AG20443 (cell line): ENCODE data around the gene GPR143.
A peak's percentile ranks its signal among the peaks of the same experiment; 100 is the strongest.

Experiments
- DNase-seq: peaks from one replicate; pipeline ENCODE4 v3.0.0; 2012; ENCODE audit warnings: low spot score, mixed read lengths

Gene GPR143

DNA sequence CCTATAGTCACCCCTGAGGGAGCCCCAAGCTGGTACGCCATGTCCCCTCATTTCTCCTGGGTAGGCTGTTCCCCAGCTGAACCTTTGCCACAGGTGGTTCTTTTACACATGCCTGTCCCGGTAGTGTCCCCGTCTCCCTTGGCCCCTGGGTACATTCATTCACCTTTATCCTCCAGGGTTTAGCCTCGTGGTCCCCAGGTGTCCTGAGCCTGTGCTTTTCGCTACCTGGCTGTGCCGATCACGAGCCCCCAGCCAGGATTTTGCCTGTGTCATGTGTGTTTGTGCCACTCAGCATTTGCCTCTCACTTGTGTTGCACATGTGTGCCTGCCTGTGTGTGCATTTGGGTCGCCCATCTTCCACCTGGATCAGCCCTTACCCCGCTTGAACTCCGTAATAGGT lies 57.6 kb downstream of the GPR143 start:
- no peak for DNase-seq

GRCh38 chrX:9707306-9708033 lies 58.2 kb downstream of the GPR143 start:
- peak; percentile 14 for DNase-seq

GRCh38 chrX:9706421-9706820 lies 59.2 kb downstream of the GPR143 start:
- DNase-seq: no peak

GRCh38 chrX:9704876-9705465 lies 60.7 kb downstream of the GPR143 start:
- DNase-seq: no peak

DNA sequence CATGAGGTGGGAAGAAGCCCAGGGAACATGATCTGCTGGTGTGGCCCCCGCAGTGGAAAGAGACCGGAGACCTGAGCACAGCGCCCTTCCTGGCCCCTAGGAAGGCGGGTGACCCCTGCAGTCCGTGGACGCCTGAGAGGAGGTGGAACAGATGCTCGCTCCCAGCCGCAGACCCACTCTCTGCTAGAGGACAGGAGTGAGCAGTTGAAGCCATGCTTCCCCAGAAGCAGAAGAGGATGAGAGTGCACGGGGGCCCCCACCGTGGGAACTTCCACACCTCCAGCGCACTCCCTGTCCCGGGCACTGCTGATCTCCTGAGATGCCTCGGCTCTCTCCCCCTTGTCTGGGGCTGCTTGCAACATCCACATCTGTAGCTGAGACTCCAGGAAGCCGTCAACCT lies 62.2 kb downstream of the GPR143 start:
- no peak for DNase-seq

- DNase-seq: no peak
Measured at GRCh38 chrX:9701790-9702189, 63.9 kb downstream of the GPR143 start.

DNA sequence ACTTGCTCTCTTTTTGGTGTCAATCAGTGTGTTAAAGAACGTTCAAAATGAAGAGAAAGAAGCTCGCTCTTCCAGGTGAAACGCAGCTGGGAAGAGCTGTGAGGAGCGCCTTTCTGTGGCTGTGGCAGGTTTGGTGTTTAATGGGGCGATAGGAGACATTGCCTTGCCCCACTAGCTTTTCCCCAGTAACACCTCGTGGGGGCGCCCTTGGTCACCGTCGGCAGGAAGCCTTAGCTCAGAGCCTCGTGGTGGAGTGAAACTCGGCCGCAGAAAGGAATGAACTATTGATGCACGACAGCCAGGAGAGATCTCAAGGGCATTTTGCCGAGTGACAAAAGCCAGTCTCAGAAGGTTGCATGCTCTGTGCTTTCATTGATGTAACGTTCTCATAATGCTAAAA lies 65.1 kb downstream of the GPR143 start:
- no peak for DNase-seq

- DNase-seq: no peak
Measured at GRCh38 chrX:9698576-9698975, 67.1 kb downstream of the GPR143 start.

GRCh38 chrX:9693307-9694001 lies 72.2 kb downstream of the GPR143 start:
- DNase-seq: no peak

GRCh38 chrX:9690046-9690445 lies 75.6 kb downstream of the GPR143 start:
- no peak for DNase-seq

DNA sequence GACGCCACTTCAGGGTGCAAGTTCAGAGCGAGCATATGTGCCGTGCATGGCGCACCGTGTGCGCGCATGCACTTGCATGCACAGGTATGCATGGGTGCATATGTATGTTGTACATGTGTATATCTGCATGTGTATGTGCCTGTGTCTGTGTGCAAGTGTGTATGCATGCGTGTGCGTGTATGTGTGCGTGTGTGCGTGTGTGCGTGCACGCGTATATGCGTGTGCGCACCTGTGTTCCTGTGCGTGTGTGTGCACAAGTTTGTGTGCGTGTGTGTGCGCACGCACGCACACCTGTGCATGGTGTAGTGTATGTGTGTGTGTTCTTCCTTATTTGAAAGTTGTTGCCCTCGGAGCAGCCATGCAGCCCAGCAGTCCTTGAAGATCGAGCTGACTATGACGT lies 76.8 kb downstream of the GPR143 start:
- DNase-seq: no peak

DNA sequence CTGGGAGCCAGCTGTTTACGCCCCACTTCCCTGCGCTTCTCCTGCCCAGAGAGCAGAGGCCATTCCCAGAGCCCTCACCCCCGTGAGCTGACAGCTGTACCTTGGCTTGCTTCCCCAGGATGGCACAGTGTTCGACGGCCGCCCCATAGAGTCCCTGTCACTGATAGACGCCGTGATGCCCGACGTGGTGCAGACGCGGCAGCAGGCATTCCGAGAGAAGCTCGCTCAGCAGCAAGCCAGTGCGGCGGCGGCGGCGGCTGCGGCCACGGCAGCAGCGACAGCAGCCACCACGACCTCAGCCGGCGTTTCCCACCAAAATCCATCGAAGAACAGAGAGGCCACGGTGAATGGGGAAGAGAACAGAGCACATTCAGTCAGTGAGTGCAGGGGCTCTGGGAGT lies 77.7 kb downstream of the GPR143 start:
- DNase-seq: no peak

GRCh38 chrX:9683350-9683749 lies 82.3 kb downstream of the GPR143 start:
- no peak for DNase-seq

GRCh38 chrX:9682861-9683260 lies 82.8 kb downstream of the GPR143 start:
- DNase-seq: no peak

GRCh38 chrX:9682456-9682855 lies 83.2 kb downstream of the GPR143 start:
- no peak for DNase-seq

DNA sequence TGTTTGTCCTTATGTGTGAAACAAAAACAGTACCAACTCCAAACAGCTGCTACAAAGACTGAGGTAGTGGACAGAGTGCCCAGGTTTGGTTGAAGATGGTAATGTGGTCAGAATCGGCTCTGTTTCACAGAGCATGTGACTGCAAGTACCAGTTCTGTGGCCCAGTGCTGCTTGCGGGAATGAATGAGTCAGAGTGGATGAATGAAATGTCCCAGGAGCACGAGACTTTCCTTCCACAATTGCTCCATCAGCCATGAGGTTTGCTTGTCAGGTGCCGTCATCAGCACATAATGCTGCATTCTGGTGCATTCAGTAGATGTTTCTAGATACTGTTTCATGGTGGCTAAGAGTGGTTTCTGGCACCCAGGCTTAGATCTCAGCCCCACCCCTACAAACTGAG lies 84.2 kb downstream of the GPR143 start:
- DNase-seq: no peak

DNA sequence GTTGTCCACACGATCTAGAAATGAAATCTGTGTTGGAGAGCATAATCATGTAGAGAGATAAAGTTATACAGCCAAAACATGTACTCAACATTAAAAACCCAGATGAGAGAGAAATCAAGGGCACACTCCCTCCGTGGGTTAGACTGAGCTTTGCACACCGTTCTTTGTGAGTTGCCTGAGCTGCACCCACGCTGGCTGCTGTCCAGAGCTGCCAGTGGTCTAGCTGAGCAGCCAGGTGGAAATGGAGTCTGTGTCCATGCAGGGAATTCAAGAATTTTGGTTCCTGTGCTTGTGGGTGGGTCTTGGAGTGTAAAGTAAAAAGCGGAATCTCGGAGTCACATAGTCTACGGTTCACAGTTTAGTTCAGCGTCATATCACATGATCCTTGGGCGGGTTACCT lies 84.6 kb downstream of the GPR143 start:
- no peak for DNase-seq

- DNase-seq: no peak
Measured at GRCh38 chrX:9678215-9678965, 87.3 kb downstream of the GPR143 start.

- no peak for DNase-seq
Measured at GRCh38 chrX:9677098-9677739, 88.4 kb downstream of the GPR143 start.

- DNase-seq: no peak
Measured at GRCh38 chrX:9676738-9677097, 88.9 kb downstream of the GPR143 start.

DNA sequence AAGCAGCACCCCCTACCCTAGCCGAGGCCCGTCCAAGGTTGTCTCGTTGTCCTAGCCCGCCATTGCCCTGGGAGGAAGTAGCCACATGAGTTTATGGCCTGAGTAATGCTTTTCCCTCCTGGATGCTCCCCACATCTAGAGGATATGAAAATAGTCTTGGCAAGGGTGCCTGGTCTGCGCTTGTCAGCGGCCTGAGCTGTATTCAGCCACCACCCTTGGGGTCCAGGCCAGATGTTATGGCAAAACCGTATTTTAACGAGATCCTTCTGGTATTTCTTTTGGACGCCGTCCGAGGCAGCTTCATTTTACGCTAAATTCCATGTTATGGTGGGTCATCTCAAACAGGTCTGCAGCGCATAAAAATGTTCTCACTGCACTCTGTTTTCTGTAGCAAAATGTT lies 89.3 kb downstream of the GPR143 start:
- no peak for DNase-seq
